Activated naive CD8-positive, alpha-beta T cell treated with anti-CD3 and anti-CD28 coated beads, Interleukin-2, amount 50 U/mL, for 24 hours (primary cell): ENCODE measurements around the gene APOB.

ENCODE experiments used
- ATAC-seq: fragments of 150-1000 bp; cut with Tn5 transposase; one replicate; pipeline ENCODE4 v1.10.0; 2021
- DNase-seq: peaks from one replicate; pipeline ENCODE4 v3.0.0; 2021
- H3K27ac Mint-ChIP-seq: one replicate; pipeline ENCODE4 v1.8.0; 2021; ENCODE audit warnings: mild to moderate bottlenecking, mixed read lengths
- H3K27me3 Mint-ChIP-seq: one replicate; pipeline ENCODE4 v1.8.0; 2021; ENCODE audit warnings: mixed read lengths
- H3K36me3 Mint-ChIP-seq: one replicate; pipeline ENCODE4 v1.8.0; 2021; ENCODE audit warnings: low read depth, mixed read lengths
- H3K4me1 Mint-ChIP-seq: one replicate; pipeline ENCODE4 v1.8.0; 2021; ENCODE audit warnings: mixed read lengths
- H3K4me3 Mint-ChIP-seq: one replicate; pipeline ENCODE4 v1.8.0; 2021; ENCODE audit warnings: mild to moderate bottlenecking, moderate library complexity, mixed read lengths
- H3K9me3 Mint-ChIP-seq: one replicate; pipeline ENCODE4 v1.8.0; 2021; ENCODE audit warnings: mixed read lengths

APOB gene

DNA sequence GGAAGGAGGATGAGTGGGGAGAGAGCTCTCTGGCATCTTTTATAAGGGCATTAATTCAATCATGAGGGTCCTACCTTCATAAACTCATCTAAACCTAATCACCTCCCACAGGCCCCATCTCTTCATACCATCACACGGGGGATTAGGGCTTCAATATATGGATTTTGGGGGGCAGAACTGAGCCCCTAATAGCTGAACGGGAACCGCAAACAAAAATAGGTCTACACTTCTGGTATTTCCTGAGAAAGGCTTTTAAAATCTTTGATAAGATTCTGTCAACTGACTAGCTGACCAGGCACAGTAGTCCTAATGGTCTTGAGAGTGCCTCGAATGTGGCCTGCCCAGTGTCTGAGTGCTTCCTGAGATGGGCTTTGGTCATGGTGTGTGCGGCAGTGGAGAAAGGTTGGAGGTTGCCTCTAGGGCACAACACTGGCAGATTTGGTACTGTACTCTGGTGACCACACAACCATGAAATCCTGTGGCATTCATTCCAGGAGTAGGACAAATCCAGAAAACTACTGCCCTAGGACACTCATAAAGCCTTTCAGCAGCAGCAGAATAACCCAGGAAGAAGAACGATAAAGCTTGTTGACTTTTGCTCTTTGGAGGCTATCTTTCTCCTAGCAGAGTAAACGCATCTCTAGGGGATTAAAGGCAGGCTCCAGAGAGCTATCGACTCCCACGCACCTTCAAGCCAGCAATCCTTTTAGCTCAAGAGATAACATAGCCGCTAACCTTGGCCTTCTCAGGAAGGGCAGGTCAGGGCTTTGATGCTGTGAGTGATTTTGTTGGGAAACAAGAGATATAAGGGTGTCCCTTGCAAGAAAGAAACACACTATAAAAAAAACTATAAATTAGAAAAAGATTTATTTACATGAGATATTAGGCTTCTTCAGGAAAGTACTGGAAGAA lies 12.3 kb upstream of the APOB start:
- Mint-ChIP-seq H3K9me3 (no peaks in the 10 kb centered on the region), H3K27me3 (no peaks in the 10 kb centered on the region), H3K4me3 (no peak overlapping the region), H3K27ac (no peak overlapping the region), H3K36me3 (no peaks in the 10 kb centered on the region), H3K4me1 (no peaks in the 10 kb centered on the region)
- ATAC-seq (no peak), DNase-seq (no peak)

- Mint-ChIP-seq H3K36me3 (no peaks in the 10 kb centered on the region), H3K27me3 (no peaks in the 10 kb centered on the region), H3K27ac (no peak overlapping the region), H3K9me3 (no peaks in the 10 kb centered on the region), H3K4me1 (no peaks in the 10 kb centered on the region), H3K4me3 (no peak overlapping the region)
- no peak for ATAC-seq
- DNase-seq: no peak
Observed at GRCh38 chr2:21055451-21055850, 11.6 kb upstream of the APOB start.

DNA sequence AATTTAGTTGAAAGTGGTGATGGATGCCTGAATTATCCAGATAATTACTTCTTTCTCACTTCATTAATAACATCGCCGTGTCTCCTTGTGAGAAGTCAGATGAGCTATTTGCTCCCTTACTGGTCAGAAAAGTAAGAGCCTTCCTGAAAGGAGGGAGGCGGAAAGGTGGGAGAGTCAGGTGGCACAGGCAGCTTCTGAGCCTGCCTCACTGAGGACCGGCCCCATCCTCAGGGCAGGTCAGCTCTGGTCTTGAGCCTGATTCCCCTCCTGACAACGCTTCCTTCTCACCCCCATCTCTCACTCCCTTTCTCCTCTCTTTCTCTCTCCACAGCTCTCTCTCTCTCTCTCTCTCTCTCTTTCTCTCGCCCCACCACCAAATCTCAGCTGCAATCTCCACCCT lies 10.1 kb upstream of the APOB start:
- Mint-ChIP-seq H3K27me3 (no peaks in the 10 kb centered on the region), H3K36me3 (no peaks in the 10 kb centered on the region), H3K4me1 (no peaks in the 10 kb centered on the region), H3K27ac (no peak overlapping the region), H3K9me3 (no peaks in the 10 kb centered on the region), H3K4me3 (no peak overlapping the region)
- no peak for DNase-seq
- ATAC-seq: no peak

GRCh38 chr2:21052044-21052443 lies 8.2 kb upstream of the APOB start:
- Mint-ChIP-seq H3K36me3 (no peaks in the 10 kb centered on the region), H3K9me3 (no peaks in the 10 kb centered on the region), H3K4me3 (no peak overlapping the region), H3K27ac (no peak overlapping the region), H3K27me3 (no peaks in the 10 kb centered on the region), H3K4me1 (no peaks in the 10 kb centered on the region)
- no peak for ATAC-seq
- no peak for DNase-seq

DNA sequence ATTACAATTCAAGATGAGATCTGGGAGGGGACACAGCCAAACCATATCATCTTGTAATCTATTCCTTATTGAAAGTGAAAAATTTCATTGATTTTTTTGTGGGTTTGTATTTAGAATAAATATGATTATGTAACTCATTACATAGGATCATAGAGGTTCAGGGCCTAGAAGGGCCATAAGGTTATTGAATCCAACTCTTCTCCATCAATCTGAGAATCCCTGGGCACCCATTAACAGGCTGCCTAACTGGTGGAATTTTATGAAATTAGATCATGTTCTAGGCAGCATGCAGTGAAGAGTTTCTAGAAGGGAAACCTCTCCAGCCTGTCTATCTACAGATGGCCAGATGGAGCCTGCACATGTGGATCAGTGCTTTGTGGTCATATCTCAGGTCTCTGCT lies 6.3 kb upstream of the APOB start:
- Mint-ChIP-seq H3K27ac (no peak overlapping the region), H3K4me3 (no peak overlapping the region), H3K36me3 (no peaks in the 10 kb centered on the region), H3K9me3 (no peaks in the 10 kb centered on the region), H3K4me1 (no peaks in the 10 kb centered on the region), H3K27me3 (peaks cover 1% of the 10 kb centered on the region)
- DNase-seq (no peak), ATAC-seq (no peak)

DNA sequence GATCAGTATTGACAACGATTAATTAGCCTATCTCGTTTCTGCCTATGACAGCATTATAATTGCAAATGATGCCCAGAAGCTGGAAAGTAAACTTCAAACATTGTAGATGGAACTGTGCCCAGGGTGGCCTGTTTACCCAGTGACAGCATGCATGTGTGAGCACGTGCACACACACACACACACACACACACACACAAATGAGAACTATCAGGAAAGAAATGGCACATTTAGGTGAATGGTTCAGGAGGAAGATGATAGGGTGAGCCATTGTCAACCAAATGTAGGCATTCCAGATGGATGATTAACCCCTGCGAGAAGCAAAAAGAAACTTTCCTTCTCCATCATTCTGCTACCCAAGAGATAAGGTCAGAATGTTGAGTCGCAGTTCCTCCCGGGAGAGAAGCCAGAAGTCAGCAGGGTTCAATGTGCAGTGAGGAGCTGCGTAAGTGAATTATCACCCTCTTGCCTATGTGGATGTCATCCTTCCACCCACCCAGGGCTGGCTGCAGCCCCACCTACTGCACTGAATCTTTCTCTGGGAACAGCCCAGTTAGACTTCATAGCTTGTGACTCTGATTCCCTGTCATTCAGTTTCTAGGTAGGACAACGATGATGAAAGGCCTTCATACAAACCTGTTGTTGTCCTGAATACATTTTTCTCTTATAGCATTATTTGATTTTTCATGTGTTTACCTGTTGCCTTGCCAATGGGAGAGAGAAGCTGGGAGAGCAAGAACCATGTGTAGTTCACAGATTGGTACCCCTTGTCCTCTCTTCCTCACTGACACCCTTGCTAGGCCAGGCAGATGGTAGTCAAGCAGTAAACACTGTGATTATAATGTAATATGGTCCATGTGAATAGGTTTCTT lies 3.5 kb upstream of the APOB start:
- no peak for ATAC-seq
- Mint-ChIP-seq H3K27ac (no peak overlapping the region), H3K27me3 (peaks cover 14% of the 10 kb centered on the region)

GRCh38 chr2:21046506-21046905 lies 2.6 kb upstream of the APOB start:
- Mint-ChIP-seq H3K27ac (no peak overlapping the region), H3K4me1 (peaks cover 3% of the 10 kb centered on the region), H3K4me3 (no peak overlapping the region), H3K36me3 (no peaks in the 10 kb centered on the region), H3K27me3 (peaks cover 14% of the 10 kb centered on the region), H3K9me3 (no peaks in the 10 kb centered on the region)
- DNase-seq (no peak), ATAC-seq (no peak)

More for the DNA sequence above, 3.5 kb upstream of the APOB start:
- Mint-ChIP-seq H3K36me3 (no peaks in the 10 kb centered on the region), H3K9me3 (no peaks in the 10 kb centered on the region), H3K4me3 (no peak overlapping the region), H3K4me1 (peaks cover 3% of the 10 kb centered on the region)
- no peak for DNase-seq

DNA sequence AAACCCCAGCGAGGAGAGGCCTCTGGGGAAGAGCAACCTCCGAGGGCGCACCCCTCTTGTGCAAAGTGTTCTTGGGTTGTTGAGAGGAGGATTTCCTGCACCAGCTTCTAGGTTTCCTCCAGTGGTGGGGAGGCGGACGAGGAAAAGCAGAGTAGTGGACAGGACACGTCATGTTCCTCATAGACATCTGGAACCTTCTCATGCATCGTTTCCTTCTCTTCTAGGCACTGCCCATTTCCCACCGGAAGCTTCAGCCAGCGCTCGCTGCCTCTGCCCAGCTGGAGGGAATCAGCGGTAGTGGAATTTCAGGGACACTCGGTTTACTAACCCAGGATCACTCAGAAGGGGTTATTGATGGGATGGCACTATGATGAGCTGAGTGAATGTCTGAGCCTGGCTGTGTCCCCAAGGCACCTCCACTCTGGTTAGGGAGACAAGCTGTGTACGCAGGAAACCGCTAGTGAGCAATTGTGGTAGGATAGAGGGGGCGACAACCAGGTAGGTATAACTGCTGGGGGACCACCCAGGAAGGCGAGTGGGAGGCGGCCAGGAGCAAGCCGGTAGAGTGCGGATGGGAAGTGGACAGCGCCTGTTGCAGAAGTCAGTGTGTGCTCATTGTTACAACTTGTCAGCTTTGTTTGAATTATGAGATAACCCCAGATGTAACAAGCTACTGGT lies 960 bp upstream of the APOB start:
- DNase-seq (no peak), ATAC-seq (no peak)
- Mint-ChIP-seq H3K27ac (no peak overlapping the region), H3K4me1 (peaks cover 3% of the 10 kb centered on the region), H3K9me3 (no peaks in the 10 kb centered on the region), H3K27me3 (peaks cover 14% of the 10 kb centered on the region), H3K36me3 (no peaks in the 10 kb centered on the region), H3K4me3 (no peak overlapping the region)

DNA sequence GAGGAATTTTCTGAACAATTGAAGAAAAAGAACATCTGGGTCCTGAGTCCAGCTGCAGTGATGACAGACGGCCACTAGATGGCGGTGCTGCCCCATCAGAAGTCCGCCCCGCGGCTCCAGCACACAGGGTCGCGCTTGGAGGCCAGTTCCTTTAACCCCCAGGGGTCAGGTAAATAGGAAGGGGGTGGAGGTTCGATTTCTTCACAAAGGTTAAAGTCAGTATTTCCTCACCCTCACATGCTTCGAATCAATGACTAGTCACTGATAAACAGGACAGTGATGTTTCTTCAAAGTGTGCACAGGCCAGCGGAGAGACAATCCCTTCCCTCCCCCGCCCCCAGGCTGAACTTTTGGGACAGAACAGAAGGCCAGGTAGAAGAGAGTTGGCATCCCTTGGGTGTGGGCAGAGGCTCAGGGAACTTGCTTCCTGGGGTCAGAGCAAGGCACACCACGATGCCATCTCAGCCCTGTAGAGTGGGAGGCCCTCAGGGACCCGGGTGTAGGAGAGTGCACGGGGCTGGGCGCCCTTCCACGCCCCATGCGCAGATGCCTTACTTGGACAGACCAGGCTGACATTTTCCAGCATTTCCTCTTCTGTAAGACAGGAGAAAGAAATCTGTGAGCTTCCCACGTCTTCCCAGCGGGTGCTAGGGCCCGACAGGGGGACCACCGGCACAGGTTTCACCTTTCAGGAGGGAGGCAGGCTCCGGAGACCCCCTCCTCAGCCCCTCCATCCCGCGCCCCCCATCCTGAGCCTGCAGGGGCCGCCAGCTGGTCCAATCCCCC lies 722 bp downstream of the APOB start:
- no peaks in the 10 kb centered on the region for H3K9me3 Mint-ChIP-seq
- DNase-seq: peak; percentile 62
- peaks cover 3% of the 10 kb centered on the region for H3K4me1 Mint-ChIP-seq
- peak; percentile 56 for ATAC-seq
- no peak overlapping the region for H3K4me3 Mint-ChIP-seq
- peaks cover 14% of the 10 kb centered on the region for H3K27me3 Mint-ChIP-seq
- H3K36me3 Mint-ChIP-seq: no peaks in the 10 kb centered on the region
- no peak overlapping the region for H3K27ac Mint-ChIP-seq

- H3K4me1 Mint-ChIP-seq: peaks cover 3% of the 10 kb centered on the region
- ATAC-seq (no peak), DNase-seq (no peak)
- H3K9me3 Mint-ChIP-seq: no peaks in the 10 kb centered on the region
- peaks cover 16% of the 10 kb centered on the region for H3K27me3 Mint-ChIP-seq
- H3K4me3 Mint-ChIP-seq: no peak overlapping the region
- no peak overlapping the region for H3K27ac Mint-ChIP-seq
- H3K36me3 Mint-ChIP-seq: no peaks in the 10 kb centered on the region
Observed at GRCh38 chr2:21042708-21042957, 1.2 kb downstream of the APOB start.

DNA sequence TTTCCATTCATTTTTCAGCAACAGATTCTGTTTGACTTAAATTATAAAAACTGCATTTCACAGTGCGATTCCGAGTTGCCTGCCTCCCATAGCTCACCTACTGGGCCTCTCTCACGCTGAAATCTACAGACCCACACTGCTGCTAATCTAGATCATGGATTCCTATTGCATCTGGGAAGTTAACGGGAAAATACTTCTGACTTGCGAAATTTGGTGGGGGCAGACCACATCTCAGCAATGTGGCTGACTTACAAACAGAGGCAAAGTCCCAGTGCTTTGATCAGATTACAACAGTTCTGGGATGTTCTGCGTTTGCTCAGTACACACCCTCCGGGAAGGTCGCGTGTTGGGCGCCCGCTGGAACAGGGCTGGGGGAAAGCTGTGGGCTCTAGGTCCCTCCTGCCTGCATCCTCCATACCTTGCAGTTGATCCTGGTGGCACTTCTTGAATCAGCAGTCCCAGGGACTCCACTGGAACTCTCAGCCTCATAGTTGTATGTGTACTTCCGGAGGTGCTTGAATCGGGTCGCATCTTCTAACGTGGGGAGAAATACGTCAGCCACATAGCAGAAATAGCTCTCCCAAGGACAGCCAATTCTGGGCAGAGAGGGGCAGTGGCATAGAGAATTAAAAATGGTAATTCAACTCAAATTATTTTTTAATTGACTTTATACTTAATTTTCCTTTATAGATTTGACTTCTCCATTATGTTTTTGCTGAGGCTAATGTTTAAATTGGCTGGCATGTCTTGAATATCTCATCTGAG lies 1.7 kb downstream of the APOB start:
- DNase-seq (no peak), ATAC-seq (no peak)
- no peak overlapping the region for H3K4me3 Mint-ChIP-seq
- H3K36me3 Mint-ChIP-seq: no peaks in the 10 kb centered on the region
- no peaks in the 10 kb centered on the region for H3K9me3 Mint-ChIP-seq
- H3K27me3 Mint-ChIP-seq: peaks cover 16% of the 10 kb centered on the region
- peaks cover 3% of the 10 kb centered on the region for H3K4me1 Mint-ChIP-seq
- no peak overlapping the region for H3K27ac Mint-ChIP-seq

GRCh38 chr2:21041462-21041861 lies 2.4 kb downstream of the APOB start:
- no peak for ATAC-seq
- Mint-ChIP-seq H3K36me3 (no peaks in the 10 kb centered on the region), H3K4me1 (peaks cover 3% of the 10 kb centered on the region), H3K27me3 (peaks cover 16% of the 10 kb centered on the region), H3K27ac (no peak overlapping the region), H3K9me3 (no peaks in the 10 kb centered on the region), H3K4me3 (no peak overlapping the region)
- no peak for DNase-seq

DNA sequence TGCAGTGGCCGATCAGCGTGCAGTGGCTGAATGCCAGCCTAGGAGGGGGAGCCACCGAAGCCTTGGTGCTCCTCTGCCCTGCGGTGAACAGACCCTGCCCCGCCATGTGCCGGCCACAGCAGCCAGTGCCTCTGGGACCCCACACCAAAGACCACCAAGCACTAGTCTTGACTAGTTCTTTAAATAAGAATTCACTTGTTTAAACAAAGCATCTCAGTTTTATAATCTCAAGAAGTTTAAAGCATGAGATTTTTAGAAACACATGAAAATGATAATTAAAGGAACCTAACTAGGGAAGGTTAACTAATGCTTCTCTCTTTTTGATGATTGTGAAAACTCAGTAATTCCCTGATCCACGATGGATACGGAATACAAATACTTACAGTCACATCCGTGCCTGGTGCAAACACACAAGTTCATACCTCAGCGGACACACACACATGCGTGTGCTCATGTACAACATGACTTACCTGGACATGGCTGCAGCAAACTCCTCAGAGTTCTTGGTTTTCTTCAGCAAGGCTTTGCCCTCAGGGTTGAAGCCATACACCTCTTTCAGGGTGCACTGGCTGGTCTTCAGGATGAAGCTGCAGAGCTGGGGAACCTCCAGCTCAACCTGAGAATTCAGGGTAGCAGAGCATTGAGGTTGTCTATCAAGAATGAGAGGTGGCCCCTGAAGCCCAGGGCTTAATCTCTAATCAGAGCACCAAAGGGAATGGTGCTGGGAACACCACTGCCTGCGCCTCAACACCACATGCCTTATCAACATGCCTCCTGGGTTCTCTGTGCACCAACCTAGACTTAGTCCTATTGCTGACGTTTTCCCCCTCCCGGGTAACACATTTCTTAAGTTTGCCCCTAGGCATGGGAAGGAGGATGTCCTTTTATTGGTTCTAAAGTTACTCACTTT lies 3.1 kb downstream of the APOB start:
- no peaks in the 10 kb centered on the region for H3K36me3 Mint-ChIP-seq
- peaks cover 20% of the 10 kb centered on the region for H3K27me3 Mint-ChIP-seq
- no peak overlapping the region for H3K4me3 Mint-ChIP-seq
- ATAC-seq: no peak
- no peaks in the 10 kb centered on the region for H3K9me3 Mint-ChIP-seq
- H3K4me1 Mint-ChIP-seq: peaks cover 3% of the 10 kb centered on the region
- H3K27ac Mint-ChIP-seq: no peak overlapping the region
- DNase-seq: no peak
